Suprapubic skin (tissue), 4 donors: ENCODE results near the gene ZEB1.

Experiments
- POLR2A ChIP-seq, 2 donors: fragments of 450-650 bp; IDR thresholded peaks; one replicate each; pipeline ENCODE4 v1.6.1; 2017; ENCODE audit warnings: antibody characterized with exemption in 2 of 2, mild to moderate bottlenecking in 2 of 2, moderate library complexity in 2 of 2
- POLR2AphosphoS5 ChIP-seq, 3 donors: sonication (generic); formaldehyde crosslinking; IDR thresholded peaks; one replicate each; pipeline ENCODE4 v1.6.1; 2017; ENCODE audit warnings: antibody characterized with exemption in 3 of 3
- TF ChIP-seq, protein P1 (sequence below), 2 donors: fragments of 200-600 bp in 1 of 2; fragments of 450-650 bp in 1 of 2; sonication (generic) in 1 of 2; IDR thresholded peaks; one replicate each; pipeline ENCODE4 v1.5.1; 2016 to 2019; ENCODE audit warnings: antibody characterized with exemption in 2 of 2, mild to moderate bottlenecking in 1 of 2, moderate library complexity in 1 of 2

DNA sequence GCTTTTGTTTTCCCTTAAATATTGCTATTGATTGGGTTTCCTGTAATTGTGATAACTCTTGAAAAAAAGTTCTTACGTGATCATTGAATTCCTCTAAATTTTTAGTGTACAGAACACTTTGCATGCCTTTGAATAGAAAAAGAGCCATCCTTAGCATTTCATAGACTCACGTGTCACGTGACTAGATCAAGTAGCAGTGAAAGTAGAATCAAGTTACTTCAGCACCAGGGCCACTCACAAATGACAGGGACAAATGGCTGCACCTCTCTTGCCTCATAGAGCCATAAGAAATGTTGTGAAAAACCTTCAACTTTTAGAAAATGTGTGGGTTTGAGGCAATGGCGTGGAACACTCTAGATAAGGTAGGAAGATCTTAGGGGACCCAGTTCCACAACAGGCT, 203.8 kb downstream of the ZEB1 start:
- TF ChIP-seq, protein P1, sequence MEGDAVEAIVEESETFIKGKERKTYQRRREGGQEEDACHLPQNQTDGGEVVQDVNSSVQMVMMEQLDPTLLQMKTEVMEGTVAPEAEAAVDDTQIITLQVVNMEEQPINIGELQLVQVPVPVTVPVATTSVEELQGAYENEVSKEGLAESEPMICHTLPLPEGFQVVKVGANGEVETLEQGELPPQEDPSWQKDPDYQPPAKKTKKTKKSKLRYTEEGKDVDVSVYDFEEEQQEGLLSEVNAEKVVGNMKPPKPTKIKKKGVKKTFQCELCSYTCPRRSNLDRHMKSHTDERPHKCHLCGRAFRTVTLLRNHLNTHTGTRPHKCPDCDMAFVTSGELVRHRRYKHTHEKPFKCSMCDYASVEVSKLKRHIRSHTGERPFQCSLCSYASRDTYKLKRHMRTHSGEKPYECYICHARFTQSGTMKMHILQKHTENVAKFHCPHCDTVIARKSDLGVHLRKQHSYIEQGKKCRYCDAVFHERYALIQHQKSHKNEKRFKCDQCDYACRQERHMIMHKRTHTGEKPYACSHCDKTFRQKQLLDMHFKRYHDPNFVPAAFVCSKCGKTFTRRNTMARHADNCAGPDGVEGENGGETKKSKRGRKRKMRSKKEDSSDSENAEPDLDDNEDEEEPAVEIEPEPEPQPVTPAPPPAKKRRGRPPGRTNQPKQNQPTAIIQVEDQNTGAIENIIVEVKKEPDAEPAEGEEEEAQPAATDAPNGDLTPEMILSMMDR (IDR thresholded peaks at IDR 0.05) = no peak
- TF ChIP-seq POLR2A (IDR thresholded peaks at IDR 0.05) (no peak), POLR2AphosphoS5 (IDR thresholded peaks at IDR 0.05) (no peak)
